Naive B cell (primary cell): ENCODE data around the gene IGLON5. TPM values are rescaled to one million over a fixed set of nuclear protein-coding genes. Genes with fewer than 3 reads are reported as not detected.

ENCODE experiments used
- ATAC-seq, 2 donors: fragments of 150-1000 bp; cut with Tn5 transposase; 2 replicates each; pipeline ENCODE4 v1.10.0; 2021; ENCODE audit warnings: low read depth in 2 of 2, mild to moderate bottlenecking in 2 of 2, moderate library complexity in 2 of 2
- DNase-seq: peaks from one replicate; pipeline ENCODE4 v3.0.0; 2022
- H3K27ac Mint-ChIP-seq, 6 donors: one replicate each; pipeline ENCODE4 v1.8.0; 2020 to 2022; ENCODE audit warnings: mild to moderate bottlenecking in 6 of 6, mixed read lengths in 6 of 6, moderate library complexity in 5 of 6, inconsistent platforms in 2 of 6
- H3K27me3 Mint-ChIP-seq, 3 donors: one replicate each; pipeline ENCODE4 v1.8.0; 2021 to 2022; ENCODE audit warnings: mixed read lengths in 3 of 3, mild to moderate bottlenecking in 1 of 3
- H3K36me3 Mint-ChIP-seq, 2 donors: one replicate each; pipeline ENCODE4 v1.8.0; 2020 to 2022; ENCODE audit warnings: mixed read lengths in 2 of 2, inconsistent platforms in 1 of 2, mild to moderate bottlenecking in 1 of 2
- H3K4me1 Mint-ChIP-seq, 3 donors: one replicate each; pipeline ENCODE4 v1.8.0; 2020 to 2022; ENCODE audit warnings: mixed read lengths in 3 of 3, inconsistent platforms in 1 of 3, mild to moderate bottlenecking in 1 of 3, moderate library complexity in 1 of 3
- H3K4me3 Mint-ChIP-seq, 8 donors: one replicate each; pipeline ENCODE4 v1.8.0; 2020 to 2022; ENCODE audit warnings: mild to moderate bottlenecking in 8 of 8, mixed read lengths in 8 of 8, moderate library complexity in 8 of 8, inconsistent platforms in 2 of 8
- H3K9me3 Mint-ChIP-seq, 7 donors: one replicate each; pipeline ENCODE4 v1.8.0; 2020 to 2022; ENCODE audit warnings: mixed read lengths in 7 of 7, mild to moderate bottlenecking in 5 of 7, inconsistent platforms in 2 of 7, moderate library complexity in 1 of 7
- polyA plus RNA-seq, 6 donors: library from polyadenylated mRNA; unstranded; fragments of 300-500 nt; fragmentation: Illumina TruSeq; gene quantifications; one replicate each; pipeline ENCODE4 v1.2.3, GENCODE V29; 2021; ENCODE audit warnings: low read depth in 6 of 6

IGLON5 gene
- polyA plus RNA-seq = not detected

DNA sequence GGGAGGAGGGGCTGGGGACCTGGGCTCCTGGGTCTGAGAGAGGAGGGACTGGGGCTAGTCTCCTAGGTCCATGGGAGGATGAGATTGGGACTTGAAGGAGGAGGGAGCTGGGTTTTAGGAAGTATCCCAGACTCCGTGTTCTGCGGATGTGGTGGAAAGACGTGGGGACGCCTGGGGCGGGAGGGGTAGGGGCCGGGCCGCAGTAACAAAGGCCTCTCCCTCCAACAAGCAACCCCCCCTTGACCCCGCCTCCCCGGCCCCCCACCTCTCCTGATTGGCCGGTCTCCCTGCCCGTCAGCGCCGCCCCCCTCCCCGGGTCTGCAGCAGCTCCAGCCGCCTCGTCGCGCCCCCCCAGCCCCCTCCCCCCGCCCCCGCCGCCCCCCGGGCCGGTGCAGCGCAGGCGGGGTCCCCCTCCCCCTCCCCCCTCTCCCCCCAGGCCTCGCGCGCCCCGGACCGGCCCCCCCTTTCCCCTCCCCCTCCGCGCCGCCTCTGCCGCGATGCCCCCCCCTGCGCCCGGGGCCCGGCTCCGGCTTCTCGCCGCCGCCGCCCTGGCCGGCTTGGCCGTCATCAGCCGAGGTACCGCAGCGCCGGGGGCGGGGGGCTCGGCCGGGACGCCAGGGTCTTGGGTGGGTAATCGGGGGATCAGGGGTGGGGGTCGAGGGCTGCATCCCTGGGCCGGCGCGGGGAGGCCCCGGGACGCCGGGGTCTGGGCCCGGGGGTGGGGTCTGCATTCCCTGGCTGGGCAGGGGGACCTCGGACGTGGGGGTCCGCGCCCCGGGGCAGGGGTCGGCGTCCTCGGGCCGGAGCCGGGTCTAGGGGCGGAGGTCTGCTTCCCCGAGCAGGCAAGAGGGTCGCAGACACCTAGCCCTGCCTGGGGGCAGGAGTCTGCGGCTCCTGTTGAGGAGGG is at the start of gene IGLON5:
TSS of gene IGLON5 (plus strand) at position 294 of the 907 bp plus-strand sequence. CDS start at position 498, 204 bp downstream.
- Mint-ChIP-seq H3K27ac (peak within 1 kb of the TSS in 1 of 6 donors; percentile 86), H3K27me3 (peaks cover 47 to 69% (median 67%) of the 10 kb centered on the region in 3 donors), H3K9me3 (peaks cover 4 to 42% (median 23%) of the 10 kb centered on the region in 7 donors), H3K4me1 (peaks cover 9 to 26% (median 14%) of the 10 kb centered on the region in 3 donors), H3K4me3 (peak within 1 kb of the TSS in 1 of 8 donors; percentile 12), H3K36me3 (peaks cover 5 to 33% of the 10 kb centered on the region in 2 donors)
- ATAC-seq (no peak), DNase-seq (no peak)

DNA sequence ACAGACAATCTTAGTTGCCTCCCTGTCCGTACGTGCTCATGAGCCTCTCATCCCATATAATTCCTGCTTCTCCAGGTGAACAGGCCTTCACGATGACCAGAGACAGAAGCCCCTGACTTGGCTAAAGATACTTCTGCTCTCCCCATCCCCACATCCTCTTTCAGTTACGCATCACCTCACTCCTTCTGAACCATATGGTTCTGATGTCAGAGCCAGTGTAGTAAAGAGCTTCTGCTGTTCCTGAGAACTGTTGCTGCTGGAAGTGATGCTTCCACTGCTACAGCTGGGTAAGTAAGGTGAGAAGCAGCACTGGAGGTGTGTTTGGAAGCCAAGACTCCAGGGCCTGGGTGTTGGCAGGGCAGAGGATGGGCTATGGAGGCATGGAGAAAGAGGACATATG is 47.6 kb upstream of the IGLON5 start:
- Mint-ChIP-seq H3K27me3 (peaks cover 25 to 30% (median 26%) of the 10 kb centered on the region in 3 donors), H3K27ac (no peak overlapping the region), H3K9me3 (no peaks in the 10 kb centered on the region), H3K4me3 (no peak overlapping the region), H3K4me1 (no peaks in the 10 kb centered on the region), H3K36me3 (no peaks in the 10 kb centered on the region)
- ATAC-seq (no peak), DNase-seq (peak; percentile 2)

DNA sequence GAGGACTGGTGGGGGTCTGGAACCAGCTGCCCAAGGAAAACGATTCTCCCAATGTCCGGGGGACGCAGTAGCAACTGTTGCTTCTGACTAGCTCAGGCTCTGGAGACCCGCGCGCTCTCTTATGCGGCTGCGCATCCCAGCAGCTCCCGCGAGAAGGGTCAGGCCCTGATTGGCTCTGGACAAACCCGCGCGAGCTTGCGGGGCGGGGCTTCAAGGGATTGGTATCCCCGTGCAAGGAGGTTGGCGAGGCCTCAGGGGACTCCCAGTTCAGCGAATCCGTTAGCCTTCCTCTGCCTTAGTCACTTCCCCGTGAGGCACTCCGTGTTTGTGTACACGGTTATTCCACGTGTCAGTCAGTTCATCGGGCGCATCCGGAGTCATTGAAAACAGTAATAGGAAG is 40.4 kb upstream of the IGLON5 start:
- no peak overlapping the region for H3K27ac Mint-ChIP-seq
- peaks cover 8 to 34% (median 16%) of the 10 kb centered on the region in 3 donors for H3K27me3 Mint-ChIP-seq
- ATAC-seq = no peak
- no peak for DNase-seq
- peaks cover 0 to 7% of the 10 kb centered on the region in 2 donors for H3K36me3 Mint-ChIP-seq
- H3K4me1 Mint-ChIP-seq = peaks cover 0 to 5% (median 3%) of the 10 kb centered on the region in 3 donors
- peak overlapping the region in 1 of 8 donors; percentile 56 for H3K4me3 Mint-ChIP-seq
- H3K9me3 Mint-ChIP-seq = peaks cover 0 to 6% (median 0%) of the 10 kb centered on the region in 7 donors

DNA sequence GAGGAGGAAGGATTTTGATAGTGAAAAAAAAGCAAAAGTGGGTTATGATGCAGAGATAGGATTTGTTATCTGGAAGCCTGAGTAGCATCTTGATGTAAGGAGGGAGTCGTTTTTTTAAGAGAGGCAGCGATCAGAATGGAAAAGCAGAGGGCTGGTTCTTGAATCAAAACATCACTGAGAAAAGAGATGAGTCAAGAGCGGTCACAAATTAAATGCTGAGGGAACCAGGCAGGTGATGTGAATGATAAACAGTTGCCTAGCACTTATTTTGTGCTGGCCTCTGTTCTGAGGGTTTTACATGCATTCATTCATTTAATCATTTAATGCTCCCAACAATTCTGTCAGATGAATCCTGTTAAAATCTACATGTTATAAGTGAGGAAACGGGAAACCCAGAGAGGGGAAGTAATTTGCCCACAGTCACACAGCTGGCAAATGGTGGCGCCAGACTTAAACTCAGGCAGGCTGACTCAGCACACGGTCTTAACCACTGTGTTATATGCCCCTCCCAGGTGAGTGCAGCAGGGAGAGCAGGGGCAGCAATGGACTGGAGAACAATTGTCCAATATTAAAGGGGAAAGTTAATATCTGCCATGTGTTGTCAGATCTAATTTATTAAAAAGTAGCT is 39.1 kb upstream of the IGLON5 start:
- no peak overlapping the region for H3K27ac Mint-ChIP-seq
- peaks cover 0 to 5% (median 3%) of the 10 kb centered on the region in 3 donors for H3K4me1 Mint-ChIP-seq
- H3K9me3 Mint-ChIP-seq = peaks cover 0 to 6% (median 0%) of the 10 kb centered on the region in 7 donors
- no peak overlapping the region for H3K4me3 Mint-ChIP-seq
- no peak for DNase-seq
- peaks cover 0 to 7% of the 10 kb centered on the region in 2 donors for H3K36me3 Mint-ChIP-seq
- ATAC-seq = no peak
- H3K27me3 Mint-ChIP-seq = peaks cover 8 to 36% (median 21%) of the 10 kb centered on the region in 3 donors

DNA sequence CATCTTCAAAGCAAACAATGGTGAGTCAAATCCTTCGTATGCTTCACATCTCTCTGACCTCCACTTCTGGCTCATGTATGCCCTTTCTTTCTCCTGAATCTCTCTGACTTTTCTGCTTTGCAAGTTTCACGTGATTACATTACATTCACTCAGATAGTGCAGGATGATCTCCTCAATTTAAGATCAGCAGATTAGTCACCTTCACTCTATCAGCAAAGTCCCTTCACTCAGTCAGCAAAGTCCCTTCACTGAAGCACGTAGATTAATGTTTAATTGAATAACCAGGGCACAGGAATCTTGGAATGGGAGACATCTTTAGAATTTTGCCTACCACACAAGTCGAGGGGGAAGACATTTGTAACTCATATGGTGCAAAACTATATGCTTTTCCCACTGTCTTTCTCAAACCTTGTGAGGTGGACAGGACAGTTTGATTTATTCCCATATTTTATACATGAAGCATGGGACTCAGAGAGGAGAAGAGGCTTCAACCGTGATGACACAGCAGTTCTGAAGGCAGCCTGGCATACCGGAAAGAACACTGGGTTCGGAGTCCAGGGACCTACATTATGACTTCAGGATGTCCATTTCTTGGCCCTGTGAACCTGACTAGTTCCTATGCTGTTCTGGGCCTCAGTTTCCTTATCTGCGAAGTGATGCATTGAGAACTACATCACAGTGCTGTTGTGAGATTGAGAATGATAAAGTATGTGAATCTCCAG is 37.2 kb upstream of the IGLON5 start:
- Mint-ChIP-seq H3K4me1 (peaks cover 0 to 5% (median 3%) of the 10 kb centered on the region in 3 donors), H3K4me3 (no peak overlapping the region), H3K36me3 (peaks cover 0 to 7% of the 10 kb centered on the region in 2 donors), H3K9me3 (peaks cover 0 to 6% (median 2%) of the 10 kb centered on the region in 7 donors), H3K27ac (no peak overlapping the region), H3K27me3 (peaks cover 11 to 49% (median 36%) of the 10 kb centered on the region in 3 donors)
- ATAC-seq (no peak), DNase-seq (no peak)

DNA sequence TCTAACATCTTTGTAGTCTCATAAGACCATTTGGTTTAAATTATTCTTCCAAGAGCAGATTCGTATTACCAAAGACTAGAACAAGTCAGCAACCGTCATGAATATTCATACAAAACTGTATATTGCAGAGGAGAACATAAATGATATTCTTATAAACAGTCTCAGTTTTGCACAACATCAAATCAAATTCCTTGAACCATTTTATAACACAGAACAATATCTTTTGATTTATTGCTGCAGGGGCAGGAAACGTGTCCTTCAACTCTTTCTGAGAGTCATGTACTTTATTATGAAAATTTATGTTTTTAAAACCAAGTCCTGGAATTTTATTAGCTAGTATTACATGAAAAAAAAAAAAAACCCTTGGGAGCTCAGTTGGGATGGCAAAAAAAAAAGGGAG is 34.3 kb upstream of the IGLON5 start:
- DNase-seq = no peak
- Mint-ChIP-seq H3K9me3 (peaks cover 0 to 24% (median 10%) of the 10 kb centered on the region in 7 donors), H3K36me3 (peaks cover 0 to 7% of the 10 kb centered on the region in 2 donors), H3K27ac (no peak overlapping the region), H3K4me1 (peaks cover 0 to 3% (median 0%) of the 10 kb centered on the region in 3 donors), H3K27me3 (peaks cover 19 to 52% (median 44%) of the 10 kb centered on the region in 3 donors), H3K4me3 (no peak overlapping the region)
- ATAC-seq = no peak

DNA sequence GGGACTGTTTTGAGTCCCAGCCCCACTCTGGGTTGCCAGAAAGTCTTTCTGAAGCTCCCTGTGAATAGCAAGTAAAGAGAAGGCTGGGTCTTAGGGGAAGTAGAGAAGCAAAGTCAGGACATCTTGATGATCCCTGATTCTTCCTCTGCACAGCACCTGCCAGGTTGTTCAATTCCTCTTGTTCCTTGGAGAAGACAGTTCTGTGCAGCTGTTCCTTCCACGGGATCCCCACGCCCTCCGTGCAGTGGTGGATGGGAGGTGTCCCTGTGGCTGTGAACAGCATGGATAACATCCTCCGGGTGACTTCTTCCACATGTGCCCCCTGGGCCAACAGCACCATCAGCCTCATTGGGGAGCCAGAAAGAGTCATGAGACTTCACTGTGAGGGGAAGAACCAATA is 29.1 kb upstream of the IGLON5 start:
- no peak for ATAC-seq
- Mint-ChIP-seq H3K27me3 (peaks cover 22 to 52% (median 43%) of the 10 kb centered on the region in 3 donors), H3K36me3 (no peaks in the 10 kb centered on the region), H3K4me1 (no peaks in the 10 kb centered on the region), H3K9me3 (peaks cover 0 to 39% (median 19%) of the 10 kb centered on the region in 7 donors), H3K27ac (no peak overlapping the region), H3K4me3 (no peak overlapping the region)
- no peak for DNase-seq

DNA sequence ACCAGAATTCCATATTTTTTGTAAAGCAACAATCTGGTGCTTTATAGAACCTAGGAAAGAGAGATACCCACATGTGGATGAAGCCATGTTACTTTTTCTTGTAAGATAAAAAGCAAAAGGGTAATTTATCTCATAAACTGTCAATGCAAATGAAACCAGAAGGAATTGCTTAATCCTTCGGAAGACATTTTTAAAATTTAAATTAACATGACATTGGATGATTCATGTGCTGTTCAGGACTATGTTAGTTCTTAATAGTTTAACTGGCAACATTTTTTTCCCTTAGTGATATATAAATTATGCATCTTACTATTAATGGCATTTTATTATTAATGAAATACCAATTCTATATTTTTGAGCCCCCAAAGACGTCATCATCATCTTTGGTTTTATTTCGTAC is 25.8 kb upstream of the IGLON5 start:
- no peaks in the 10 kb centered on the region for H3K4me1 Mint-ChIP-seq
- no peak overlapping the region for H3K4me3 Mint-ChIP-seq
- no peaks in the 10 kb centered on the region for H3K36me3 Mint-ChIP-seq
- ATAC-seq (no peak), DNase-seq (no peak)
- peaks cover 9 to 30% (median 28%) of the 10 kb centered on the region in 3 donors for H3K27me3 Mint-ChIP-seq
- no peak overlapping the region for H3K27ac Mint-ChIP-seq
- H3K9me3 Mint-ChIP-seq = peaks cover 4 to 29% (median 9%) of the 10 kb centered on the region in 7 donors

DNA sequence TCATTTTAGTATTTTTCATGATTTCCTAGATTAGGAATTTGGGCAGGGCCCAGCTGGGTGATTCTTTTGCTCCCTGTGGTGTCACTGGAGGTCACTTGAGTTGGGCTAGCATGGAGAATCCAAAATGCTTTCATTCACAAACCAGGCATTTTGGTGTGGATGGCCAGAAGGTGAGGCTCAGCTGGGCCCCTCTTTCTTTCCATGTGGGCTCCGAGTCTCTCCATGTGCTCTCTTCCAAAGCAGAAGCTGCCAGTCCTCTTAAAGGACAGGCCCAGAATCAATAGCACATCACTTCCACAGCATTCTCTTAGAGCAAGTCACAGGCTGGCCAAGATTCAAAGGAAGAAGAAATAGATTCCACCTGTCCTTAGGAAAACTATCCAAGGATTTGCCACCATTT is 21.8 kb upstream of the IGLON5 start:
- DNase-seq (no peak), ATAC-seq (no peak)
- no peak overlapping the region for H3K4me3 Mint-ChIP-seq
- no peaks in the 10 kb centered on the region for H3K36me3 Mint-ChIP-seq
- H3K9me3 Mint-ChIP-seq = peaks cover 0 to 4% (median 0%) of the 10 kb centered on the region in 7 donors
- H3K27me3 Mint-ChIP-seq = peaks cover 9 to 32% (median 28%) of the 10 kb centered on the region in 3 donors
- no peak overlapping the region for H3K27ac Mint-ChIP-seq
- peaks cover 0 to 4% (median 0%) of the 10 kb centered on the region in 3 donors for H3K4me1 Mint-ChIP-seq

DNA sequence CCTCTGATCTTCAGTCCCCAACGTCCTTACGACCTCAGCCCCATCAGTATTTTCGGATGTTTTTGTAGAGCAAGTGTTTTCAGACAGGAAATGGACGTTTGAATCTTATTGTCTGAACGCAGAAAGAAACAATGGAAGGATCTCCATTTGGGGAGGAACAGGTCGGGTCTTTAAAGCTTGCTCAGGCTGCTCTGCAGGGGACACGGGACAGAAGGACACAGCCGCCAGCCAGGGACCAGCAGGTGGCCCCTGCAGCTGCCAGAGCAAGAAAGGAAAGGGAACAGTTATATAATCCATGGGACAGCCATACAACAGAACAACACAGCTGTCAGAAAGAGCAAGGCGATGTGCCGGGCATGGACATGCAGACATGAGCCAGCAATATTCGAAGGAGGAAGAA is 18.5 kb upstream of the IGLON5 start:
- no peak overlapping the region for H3K4me3 Mint-ChIP-seq
- peaks cover 0 to 4% (median 0%) of the 10 kb centered on the region in 3 donors for H3K4me1 Mint-ChIP-seq
- no peak for DNase-seq
- no peak for ATAC-seq
- H3K36me3 Mint-ChIP-seq = no peaks in the 10 kb centered on the region
- peaks cover 9 to 44% (median 42%) of the 10 kb centered on the region in 3 donors for H3K27me3 Mint-ChIP-seq
- H3K9me3 Mint-ChIP-seq = peaks cover 0 to 4% (median 0%) of the 10 kb centered on the region in 7 donors
- H3K27ac Mint-ChIP-seq = peak overlapping the region in 2 of 6 donors; percentile 24 to 71

DNA sequence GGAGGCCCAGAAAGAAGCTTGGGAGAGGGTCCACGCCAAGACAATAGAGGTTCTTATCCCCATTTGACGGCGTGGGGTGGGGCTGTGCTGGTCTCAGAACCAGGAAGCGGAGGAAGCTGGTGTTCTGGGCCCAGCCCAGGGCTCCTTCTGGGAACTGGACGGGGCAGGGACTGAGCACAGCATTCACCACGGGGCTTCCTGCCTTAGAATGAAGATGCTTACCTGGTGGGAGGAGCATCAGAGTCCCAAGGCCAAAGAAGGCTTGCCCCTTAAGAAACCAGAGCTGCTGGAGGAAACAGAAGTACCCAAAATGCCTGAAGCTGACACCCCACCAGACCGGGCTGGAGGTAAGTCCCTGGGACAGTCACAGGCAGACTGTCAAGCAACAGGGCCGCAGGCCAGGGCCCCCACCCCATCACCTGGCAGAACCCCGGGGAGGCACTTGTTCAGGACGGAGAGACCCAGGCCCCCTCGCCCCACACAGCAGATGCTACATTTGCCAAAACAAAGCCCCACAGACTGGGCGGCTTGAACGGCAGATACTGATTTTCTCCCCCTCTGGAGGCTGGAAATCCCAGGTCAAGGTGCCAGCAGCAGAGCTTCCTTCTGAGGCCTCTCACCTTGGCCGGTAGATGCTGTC is 17.8 kb upstream of the IGLON5 start:
- Mint-ChIP-seq H3K27me3 (peaks cover 13 to 48% (median 44%) of the 10 kb centered on the region in 3 donors), H3K27ac (peak overlapping the region in 1 of 6 donors; percentile 26), H3K4me3 (no peak overlapping the region)

DNA sequence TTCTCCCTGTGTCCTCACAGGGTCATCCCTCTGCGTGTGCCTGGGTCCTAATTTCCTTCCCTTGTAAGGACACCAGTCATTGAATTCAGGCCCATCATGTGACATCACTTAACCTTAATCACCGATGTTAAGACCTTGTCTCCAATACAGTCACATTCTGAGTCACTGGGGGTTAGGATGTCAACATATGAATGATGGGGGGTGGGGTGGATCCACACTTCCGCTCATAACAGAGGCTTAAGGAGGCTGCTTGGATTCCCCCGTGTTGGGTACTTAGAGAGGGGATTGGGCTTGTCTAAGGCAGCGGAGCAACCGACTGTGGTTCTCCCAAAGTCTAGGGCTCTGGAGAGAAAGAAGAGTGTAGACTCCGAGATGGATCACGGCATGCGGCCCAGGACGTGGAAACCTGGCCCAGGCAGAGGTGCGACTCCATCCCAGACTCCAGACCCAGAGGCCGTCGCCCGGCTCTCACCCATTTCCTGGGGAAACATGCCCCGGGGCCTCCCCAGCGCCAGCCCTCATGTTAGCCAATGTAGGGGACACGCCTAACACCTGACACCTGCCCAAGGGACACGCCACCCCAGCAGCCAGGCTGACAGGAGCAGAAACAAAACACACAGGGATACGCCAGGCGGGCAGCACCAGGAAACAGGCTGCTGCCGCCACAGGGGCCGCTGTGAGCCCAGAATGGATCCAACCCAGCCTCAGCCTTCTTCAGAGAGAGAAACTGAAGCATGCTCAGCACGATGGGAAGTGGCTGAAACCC is 17.1 kb upstream of the IGLON5 start:
- DNase-seq (no peak), ATAC-seq (no peak)
- no peak overlapping the region for H3K4me3 Mint-ChIP-seq
- H3K27ac Mint-ChIP-seq = no peak overlapping the region
- peaks cover 0 to 4% (median 0%) of the 10 kb centered on the region in 3 donors for H3K4me1 Mint-ChIP-seq
- H3K36me3 Mint-ChIP-seq = no peaks in the 10 kb centered on the region
- peaks cover 0 to 4% (median 0%) of the 10 kb centered on the region in 7 donors for H3K9me3 Mint-ChIP-seq
- peaks cover 13 to 48% (median 44%) of the 10 kb centered on the region in 3 donors for H3K27me3 Mint-ChIP-seq

More for the DNA sequence above, 17.8 kb upstream of the IGLON5 start:
- H3K4me1 Mint-ChIP-seq = peaks cover 0 to 4% (median 0%) of the 10 kb centered on the region in 3 donors
- peaks cover 0 to 4% (median 0%) of the 10 kb centered on the region in 7 donors for H3K9me3 Mint-ChIP-seq
- DNase-seq (no peak), ATAC-seq (no peak)
- no peaks in the 10 kb centered on the region for H3K36me3 Mint-ChIP-seq
